SK-N-SH treated with all-trans-retinoic acid at 6 μM for 48 hours (cell line): ENCODE results near the gene DOK6.

Experiments
- ATAC-seq: fragments of 200-7000 bp; cut with Tn5 transposase; 3 replicates; pipeline ENCODE4 v1.9.1; 2020; ENCODE audit warnings: mild to moderate bottlenecking, moderate library complexity
- ARNTL ChIP-seq: fragments of 450-650 bp; formaldehyde crosslinking; IDR thresholded peaks from 2 replicates; pipeline ENCODE4 v1.5.0; 2020; ENCODE audit warnings: low read depth, mild to moderate bottlenecking, moderate library complexity, borderline replicate concordance
- BACH2 ChIP-seq: fragments of 250-450 bp; sonication (Bioruptor Pico); IDR thresholded peaks from 2 replicates; pipeline ENCODE4 v1.9.0; 2021; ENCODE audit warnings: mild to moderate bottlenecking, borderline replicate concordance
- CREB5 ChIP-seq: fragments of 250-450 bp; sonication (Bioruptor Pico); IDR thresholded peaks from 2 replicates; pipeline ENCODE4 v1.5.1; 2020; ENCODE audit warnings: low read depth, mild to moderate bottlenecking, moderate library complexity
- CSDC2 ChIP-seq: fragments of 250-450 bp; sonication (Bioruptor Pico); IDR thresholded peaks from 2 replicates; pipeline ENCODE4 v1.5.0; 2020; ENCODE audit warnings: mild to moderate bottlenecking, moderate library complexity
- CSRNP3 ChIP-seq: fragments of 250-450 bp; sonication (Bioruptor Pico); IDR thresholded peaks from 2 replicates; pipeline ENCODE4 v1.5.1; 2021; ENCODE audit warnings: mild to moderate bottlenecking, moderate library complexity
- ESRRG ChIP-seq: fragments of 250-450 bp; sonication (Bioruptor Pico); IDR thresholded peaks from 2 replicates; pipeline ENCODE4 v1.6.1; 2021; ENCODE audit warnings: mild to moderate bottlenecking
- ISL1 ChIP-seq: fragments of 250-450 bp; sonication (Bioruptor Pico); IDR thresholded peaks from 2 replicates; pipeline ENCODE4 v2.1.2; 2022; ENCODE audit warnings: mild to moderate bottlenecking, moderate library complexity
- OSR1 ChIP-seq: fragments of 250-450 bp; sonication (Bioruptor Pico); IDR thresholded peaks from 2 replicates; pipeline ENCODE4 v1.8.0; 2022; ENCODE audit warnings: moderate library complexity, mild to moderate bottlenecking, inconsistent platforms
- POU6F1 ChIP-seq: fragments of 250-450 bp; sonication (Bioruptor Pico); IDR thresholded peaks from 2 replicates; pipeline ENCODE4 v1.8.0; 2021; ENCODE audit warnings: low read depth, mild to moderate bottlenecking, moderate library complexity, borderline replicate concordance
- PPARA ChIP-seq: fragments of 250-450 bp; sonication (Bioruptor Pico); IDR thresholded peaks from 2 replicates; pipeline ENCODE4 v1.5.0; 2020; ENCODE audit warnings: mild to moderate bottlenecking, borderline replicate concordance
- RARB ChIP-seq: fragments of 250-450 bp; sonication (Bioruptor Pico); IDR thresholded peaks from 2 replicates; pipeline ENCODE4 v1.8.0; 2021; ENCODE audit warnings: mild to moderate bottlenecking, moderate library complexity
- SNAI2 ChIP-seq: fragments of 250-450 bp; sonication (Bioruptor Pico); IDR thresholded peaks from 2 replicates; pipeline ENCODE4 v1.5.0; 2020; ENCODE audit warnings: mild to moderate bottlenecking, moderate library complexity
- TCF4 ChIP-seq: fragments of 250-450 bp; sonication (Bioruptor Pico); IDR thresholded peaks from 2 replicates; pipeline ENCODE4 v1.8.0; 2021; ENCODE audit warnings: mild to moderate bottlenecking, moderate library complexity, borderline replicate concordance
- TSHZ2 ChIP-seq: fragments of 250-450 bp; sonication (Bioruptor Pico); IDR thresholded peaks from 2 replicates; pipeline ENCODE4 v1.5.0; 2020; ENCODE audit warnings: mild to moderate bottlenecking, moderate library complexity
- ZC3H10 ChIP-seq: fragments of 250-450 bp; sonication (Bioruptor Pico); IDR thresholded peaks from 2 replicates; pipeline ENCODE4 v1.5.1; 2021; ENCODE audit warnings: mild to moderate bottlenecking, moderate library complexity
- ZFP30 ChIP-seq: fragments of 450-650 bp; formaldehyde crosslinking; IDR thresholded peaks from 2 replicates; pipeline ENCODE4 v1.5.0; 2022; ENCODE audit warnings: mild to moderate bottlenecking, moderate library complexity
- ZNF70 ChIP-seq: fragments of 450-650 bp; formaldehyde crosslinking; IDR thresholded peaks from 2 replicates; pipeline ENCODE4 v1.5.0; 2020; ENCODE audit warnings: mild to moderate bottlenecking, moderate library complexity
- ZNF8 ChIP-seq: fragments of 450-650 bp; formaldehyde crosslinking; IDR thresholded peaks from 2 replicates; pipeline ENCODE4 v1.5.0; 2020; ENCODE audit warnings: mild to moderate bottlenecking, moderate library complexity

DOK6 gene

GRCh38 chr18:69399253-69399652, 1.4 kb upstream of the DOK6 start:
- TF ChIP-seq TCF4 (CRISPR knock-in tag) (no peak), ISL1 (CRISPR knock-in tag) (no peak), TSHZ2 (CRISPR knock-in tag) (no peak), PPARA (no peak), SNAI2 (CRISPR knock-in tag) (no peak), CREB5 (CRISPR knock-in tag) (no peak)
- ATAC-seq, result no peak

GRCh38 chr18:69400976-69401225, 213 bp downstream of the DOK6 start:
- TF ChIP-seq RARB (CRISPR knock-in tag) (no peak), SNAI2 (CRISPR knock-in tag) (no peak), PPARA (no peak), ZNF8 (CRISPR knock-in tag) (no peak), ZNF70 (CRISPR knock-in tag) (no peak), BACH2 (no peak), ZFP30 (CRISPR knock-in tag) (no peak), CSRNP3 (CRISPR knock-in tag) (no peak), OSR1 (CRISPR knock-in tag) (no peak), ZC3H10 (CRISPR knock-in tag) (no peak), TSHZ2 (CRISPR knock-in tag) (no peak), POU6F1 (CRISPR knock-in tag) (no peak), CSDC2 (CRISPR knock-in tag) (no peak), ARNTL (no peak)
- ATAC-seq, result no peak; the same call in 2 of the 3 replicates

GRCh38 chr18:69401226-69401971, 711 bp downstream of the DOK6 start:
- no peak for TF ChIP-seq ESRRG (CRISPR knock-in tag)
- TF ChIP-seq POU6F1 (CRISPR knock-in tag), result no peak
- no peak for TF ChIP-seq TCF4 (CRISPR knock-in tag)
- TF ChIP-seq OSR1 (CRISPR knock-in tag), result no peak
- ATAC-seq, result peak; percentile 40
